GM21786 (cell line): ENCODE data around the gene PKMYT1.

Source experiments
- ATAC-seq: cut with Tn5 transposase; IDR thresholded peaks from one replicate; pipeline ENCODE4 v1.9.1; 2021; ENCODE audit not compliant: unreplicated experiment

The PKMYT1 gene

GRCh38 chr16:3000540-3000939 is 20.3 kb upstream of the PKMYT1 start:
- ATAC-seq = no peak

- ATAC-seq = no peak
Observed at GRCh38 chr16:2999929-3000328, 19.7 kb upstream of the PKMYT1 start.

- ATAC-seq = no peak
Observed at GRCh38 chr16:2996298-2996697, 16.1 kb upstream of the PKMYT1 start.

- no peak for ATAC-seq
Observed at GRCh38 chr16:2992383-2993081, 12.3 kb upstream of the PKMYT1 start.

- no peak for ATAC-seq
Observed at GRCh38 chr16:2991566-2992261, 11.5 kb upstream of the PKMYT1 start.

- no peak for ATAC-seq
Observed at GRCh38 chr16:2990891-2991290, 10.6 kb upstream of the PKMYT1 start.

- ATAC-seq = no peak
Observed at GRCh38 chr16:2988590-2989099, 8.4 kb upstream of the PKMYT1 start.

GRCh38 chr16:2987833-2988232 is 7.6 kb upstream of the PKMYT1 start:
- ATAC-seq = no peak

- ATAC-seq = no peak
Observed at GRCh38 chr16:2987286-2987685, 7.0 kb upstream of the PKMYT1 start.

- no peak for ATAC-seq
Observed at GRCh38 chr16:2986623-2987188, 6.5 kb upstream of the PKMYT1 start.

- no peak for ATAC-seq
Observed at GRCh38 chr16:2985893-2986355, 5.7 kb upstream of the PKMYT1 start.

GRCh38 chr16:2985462-2985861 is 5.2 kb upstream of the PKMYT1 start:
- ATAC-seq = no peak

- ATAC-seq = peak; percentile 34
Observed at GRCh38 chr16:2983706-2984136, 3.5 kb upstream of the PKMYT1 start.

- no peak for ATAC-seq
Observed at GRCh38 chr16:2982402-2982801, 2.2 kb upstream of the PKMYT1 start.

- ATAC-seq = no peak
Observed at GRCh38 chr16:2981899-2982250, 1.6 kb upstream of the PKMYT1 start.

GRCh38 chr16:2981177-2981898 is 1.1 kb upstream of the PKMYT1 start:
- ATAC-seq = no peak

- peak; percentile 2 for ATAC-seq
Observed at GRCh38 chr16:2979669-2980226, 498 bp downstream of the PKMYT1 start.

GRCh38 chr16:2977440-2977839 is 2.8 kb downstream of the PKMYT1 start:
- ATAC-seq = no peak

GRCh38 chr16:2976673-2977072 is 3.6 kb downstream of the PKMYT1 start:
- no peak for ATAC-seq

- no peak for ATAC-seq
Observed at GRCh38 chr16:2976201-2976600, 4.0 kb downstream of the PKMYT1 start.

- ATAC-seq = no peak
Observed at GRCh38 chr16:2975161-2975795, 5.0 kb downstream of the PKMYT1 start.
